Neural crest cell (in vitro differentiated cells): ENCODE data around the gene KRTAP5-3. TPM values are rescaled to one million over a fixed set of nuclear protein-coding genes. Genes with fewer than 3 reads are reported as not detected.
"Not testable (repeated sequence)": the region's sequence is repeated elsewhere in the genome, so short reads cannot be mapped to it uniquely, and the experiment has no call there.

ENCODE experiments used
- DNase-seq: peaks from one replicate; pipeline ENCODE4 v3.0.0; 2021; ENCODE audit warnings: low read depth, mixed read lengths, low spot score
- H3K27ac Mint-ChIP-seq: one replicate; pipeline ENCODE4 v1.8.0; 2021; ENCODE audit warnings: mild to moderate bottlenecking, mixed read lengths; ENCODE audit not compliant: unreplicated experiment
- H3K27me3 Mint-ChIP-seq: 2 replicates; pipeline ENCODE4 v1.8.0; 2021; ENCODE audit warnings: low read depth, mild to moderate bottlenecking, mixed read lengths
- H3K36me3 Mint-ChIP-seq: 2 replicates; pipeline ENCODE4 v1.8.0; 2021; ENCODE audit warnings: low read depth, mild to moderate bottlenecking, mixed read lengths
- H3K4me1 Mint-ChIP-seq: 2 replicates; pipeline ENCODE4 v1.8.0; 2021; ENCODE audit warnings: mixed read lengths
- H3K4me3 Mint-ChIP-seq: one replicate; pipeline ENCODE4 v1.8.0; 2021; ENCODE audit warnings: mild to moderate bottlenecking, mixed read lengths
- H3K9me3 Mint-ChIP-seq: 2 replicates; pipeline ENCODE4 v1.8.0; 2021; ENCODE audit warnings: mixed read lengths
- total RNA-seq: library from RNA; stranded (reverse); gene quantifications from 2 replicates; pipeline ENCODE4 v1.2.1, GENCODE V29; 2021
- TF ChIP-seq, protein P1 (sequence below): fragments of 200-600 bp; sonication (generic); conservative IDR thresholded peaks from 2 replicates; pipeline ENCODE4 v1.5.0; 2021; ENCODE audit warnings: antibody characterized with exemption, mild to moderate bottlenecking

The KRTAP5-3 gene
- total RNA-seq, 1 donor from 2014 or later: not detected

DNA sequence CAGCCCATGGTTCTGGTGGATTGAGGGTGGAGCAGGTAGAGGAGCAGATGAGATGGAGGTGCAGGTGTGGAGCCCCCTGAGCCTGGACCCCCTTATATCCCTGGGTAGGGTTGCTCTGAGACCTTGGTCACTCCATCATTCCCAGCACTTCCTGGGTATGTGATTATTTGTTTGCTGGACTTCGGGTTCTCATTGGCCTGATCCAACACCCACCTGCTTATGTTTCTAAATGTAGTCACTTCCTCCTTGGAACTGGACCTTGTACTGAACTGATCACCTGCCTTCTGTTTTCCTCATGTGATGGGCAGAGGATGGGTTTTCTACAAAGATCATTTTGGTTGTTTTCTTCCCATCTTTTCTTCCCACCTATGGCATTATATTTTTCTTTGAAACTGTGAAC is 13.8 kb upstream of the KRTAP5-3 start, which contains the start of gene KRTAP5-4:
Gene KRTAP5-4, minus strand, starts transcription at position 53 of the 400 bp plus-strand sequence. Its CDS starts 45 bp downstream, at position 8.
- Mint-ChIP-seq H3K4me3 (no peak within 1 kb of the TSS), H3K36me3 (no peaks in the 10 kb centered on the region), H3K9me3 (peaks cover under 1% of the 10 kb centered on the region), H3K27me3 (peaks cover 11% of the 10 kb centered on the region), H3K4me1 (peaks cover 4% of the 10 kb centered on the region), H3K27ac (no peak within 1 kb of the TSS)
- TF ChIP-seq, protein P1, sequence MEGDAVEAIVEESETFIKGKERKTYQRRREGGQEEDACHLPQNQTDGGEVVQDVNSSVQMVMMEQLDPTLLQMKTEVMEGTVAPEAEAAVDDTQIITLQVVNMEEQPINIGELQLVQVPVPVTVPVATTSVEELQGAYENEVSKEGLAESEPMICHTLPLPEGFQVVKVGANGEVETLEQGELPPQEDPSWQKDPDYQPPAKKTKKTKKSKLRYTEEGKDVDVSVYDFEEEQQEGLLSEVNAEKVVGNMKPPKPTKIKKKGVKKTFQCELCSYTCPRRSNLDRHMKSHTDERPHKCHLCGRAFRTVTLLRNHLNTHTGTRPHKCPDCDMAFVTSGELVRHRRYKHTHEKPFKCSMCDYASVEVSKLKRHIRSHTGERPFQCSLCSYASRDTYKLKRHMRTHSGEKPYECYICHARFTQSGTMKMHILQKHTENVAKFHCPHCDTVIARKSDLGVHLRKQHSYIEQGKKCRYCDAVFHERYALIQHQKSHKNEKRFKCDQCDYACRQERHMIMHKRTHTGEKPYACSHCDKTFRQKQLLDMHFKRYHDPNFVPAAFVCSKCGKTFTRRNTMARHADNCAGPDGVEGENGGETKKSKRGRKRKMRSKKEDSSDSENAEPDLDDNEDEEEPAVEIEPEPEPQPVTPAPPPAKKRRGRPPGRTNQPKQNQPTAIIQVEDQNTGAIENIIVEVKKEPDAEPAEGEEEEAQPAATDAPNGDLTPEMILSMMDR: no peak
- DNase-seq: no peak

DNA sequence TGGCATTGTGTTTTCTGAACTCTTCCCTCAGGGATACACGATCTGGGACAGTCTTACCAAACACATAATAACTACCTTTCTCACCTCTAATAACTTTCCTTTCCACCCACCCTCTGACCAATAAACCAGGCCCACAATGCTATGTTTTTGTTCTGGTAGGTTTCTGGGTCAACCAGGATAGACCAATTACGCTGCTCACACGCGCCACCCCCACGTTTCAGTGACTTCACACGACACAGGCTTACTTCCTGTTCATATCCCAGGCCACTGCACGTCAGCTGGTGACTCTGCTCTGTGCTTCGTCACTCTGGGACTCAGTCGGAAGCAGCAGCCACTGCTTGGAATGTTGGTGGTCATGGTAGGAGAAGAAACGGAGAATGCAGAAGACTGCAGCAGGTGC is 11.2 kb upstream of the KRTAP5-3 start:
- DNase-seq: no peak
- no peak overlapping the region for H3K27ac Mint-ChIP-seq
- H3K9me3 Mint-ChIP-seq: peaks cover 8% of the 10 kb centered on the region
- peaks cover 4% of the 10 kb centered on the region for H3K4me1 Mint-ChIP-seq
- TF ChIP-seq, protein P1: no peak
- H3K36me3 Mint-ChIP-seq: no peaks in the 10 kb centered on the region
- peaks cover 31% of the 10 kb centered on the region for H3K27me3 Mint-ChIP-seq
- no peak overlapping the region for H3K4me3 Mint-ChIP-seq

DNA sequence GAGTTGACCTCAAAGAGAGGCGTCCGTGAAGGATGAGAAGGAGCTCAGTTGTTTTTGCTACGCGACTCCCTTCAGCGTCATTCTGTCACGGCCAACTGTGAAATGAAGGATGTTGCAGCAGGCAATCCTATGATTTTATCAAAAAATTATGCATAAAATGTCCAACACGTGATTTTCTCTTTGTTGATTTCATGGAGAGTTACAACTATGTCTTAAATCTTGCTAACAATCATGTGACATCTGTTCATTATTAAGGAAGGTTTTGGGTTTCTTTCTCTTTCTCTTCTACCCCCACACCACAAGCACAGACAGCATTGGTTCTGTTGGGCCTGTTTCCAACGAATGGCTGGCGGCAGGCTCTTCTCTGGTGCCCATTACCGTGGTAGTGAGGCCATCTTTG is 10.0 kb upstream of the KRTAP5-3 start:
- Mint-ChIP-seq H3K9me3 (peaks cover 8% of the 10 kb centered on the region), H3K4me3 (no peak overlapping the region), H3K27ac (no peak overlapping the region), H3K27me3 (peaks cover 31% of the 10 kb centered on the region), H3K4me1 (peaks cover 4% of the 10 kb centered on the region), H3K36me3 (no peaks in the 10 kb centered on the region)
- no peak for DNase-seq
- TF ChIP-seq, protein P1: no peak

DNA sequence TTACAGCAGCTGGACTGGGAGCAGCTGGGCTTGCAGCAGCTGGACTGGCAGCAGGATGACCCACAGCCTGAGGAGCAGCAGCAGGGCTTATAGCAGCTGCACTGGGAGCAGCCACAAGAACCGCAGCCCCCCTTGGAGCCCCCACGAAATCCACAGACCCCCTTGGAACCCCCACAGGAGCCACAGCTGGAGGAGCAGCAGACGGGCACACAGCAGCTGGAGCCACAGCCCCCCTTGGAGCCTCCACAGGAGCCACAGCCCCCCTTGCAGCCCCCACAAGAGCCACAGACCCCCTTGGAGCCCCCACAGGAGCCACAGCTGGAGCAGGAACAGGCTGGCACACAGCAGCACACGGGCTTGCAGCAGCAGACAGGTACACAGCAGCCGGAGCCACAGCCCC is 362 bp downstream of the KRTAP5-3 start:
- DNase-seq, H3K4me3 Mint-ChIP-seq, H3K9me3 Mint-ChIP-seq, H3K4me1 Mint-ChIP-seq, H3K36me3 Mint-ChIP-seq, H3K27ac Mint-ChIP-seq: not testable (repeated sequence)
- peaks cover 25% of the 10 kb centered on the region for H3K27me3 Mint-ChIP-seq

DNA sequence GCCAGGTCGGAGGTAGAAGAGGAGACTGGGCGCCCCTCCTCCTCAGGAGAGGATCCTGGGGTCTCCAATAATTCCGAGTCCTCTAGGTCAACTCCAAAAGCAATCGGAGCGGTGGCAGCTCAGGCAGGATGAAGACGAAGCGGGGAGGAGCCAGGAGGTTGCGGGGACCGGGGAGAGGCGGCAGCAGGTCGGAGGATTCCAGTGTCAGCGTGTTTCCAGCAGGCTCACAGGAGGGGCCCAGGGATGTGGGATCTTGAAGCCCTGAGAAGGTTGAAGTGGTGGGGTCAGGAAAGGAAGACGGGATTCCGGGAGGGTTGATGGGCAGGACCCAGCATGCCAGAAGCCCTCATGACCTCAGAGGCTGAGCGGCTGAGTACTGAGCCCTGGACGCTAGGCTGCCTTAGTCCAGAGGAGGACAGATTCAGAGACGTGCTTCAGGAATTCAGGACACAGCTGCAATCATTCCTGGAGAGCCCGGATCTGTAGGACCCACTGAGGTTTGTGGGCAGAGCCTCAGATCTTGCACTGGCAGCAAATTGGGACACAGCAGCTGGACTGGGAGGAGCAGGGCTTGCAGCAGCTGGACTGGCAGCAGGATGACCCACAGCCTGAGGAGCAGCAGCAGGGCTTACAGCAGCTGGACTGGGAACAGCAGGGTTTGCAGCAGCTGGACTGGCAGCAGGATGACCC is 962 bp downstream of the KRTAP5-3 start:
- not testable (repeated sequence) for H3K4me3 Mint-ChIP-seq, DNase-seq, H3K9me3 Mint-ChIP-seq, H3K36me3 Mint-ChIP-seq, H3K4me1 Mint-ChIP-seq
- Mint-ChIP-seq H3K27me3 (peaks cover 27% of the 10 kb centered on the region), H3K27ac (peak overlapping the region; percentile 83)

DNA sequence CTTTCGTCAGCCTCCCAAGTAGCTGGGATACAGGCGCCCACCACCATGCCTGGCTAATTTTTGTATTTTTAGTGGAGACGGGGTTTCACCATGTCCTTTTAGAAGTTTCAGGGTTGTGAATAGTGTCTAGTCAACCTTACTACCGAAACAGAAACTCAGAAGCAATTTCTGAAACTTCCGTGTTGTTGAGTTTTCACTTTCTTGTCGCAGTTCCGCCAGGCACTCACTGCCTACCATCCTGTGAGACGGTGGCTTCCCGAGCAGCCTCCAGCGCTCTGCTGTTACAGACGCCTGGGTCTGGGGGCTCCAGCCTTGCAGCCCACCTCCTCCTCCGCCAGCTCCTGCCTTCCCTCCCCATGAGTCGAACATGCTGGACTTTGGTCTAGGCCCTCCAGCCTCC is 2.3 kb downstream of the KRTAP5-3 start:
- peaks cover 36% of the 10 kb centered on the region for H3K27me3 Mint-ChIP-seq
- not testable (repeated sequence) for H3K27ac Mint-ChIP-seq, H3K4me1 Mint-ChIP-seq, H3K4me3 Mint-ChIP-seq, H3K36me3 Mint-ChIP-seq, H3K9me3 Mint-ChIP-seq, DNase-seq

DNA sequence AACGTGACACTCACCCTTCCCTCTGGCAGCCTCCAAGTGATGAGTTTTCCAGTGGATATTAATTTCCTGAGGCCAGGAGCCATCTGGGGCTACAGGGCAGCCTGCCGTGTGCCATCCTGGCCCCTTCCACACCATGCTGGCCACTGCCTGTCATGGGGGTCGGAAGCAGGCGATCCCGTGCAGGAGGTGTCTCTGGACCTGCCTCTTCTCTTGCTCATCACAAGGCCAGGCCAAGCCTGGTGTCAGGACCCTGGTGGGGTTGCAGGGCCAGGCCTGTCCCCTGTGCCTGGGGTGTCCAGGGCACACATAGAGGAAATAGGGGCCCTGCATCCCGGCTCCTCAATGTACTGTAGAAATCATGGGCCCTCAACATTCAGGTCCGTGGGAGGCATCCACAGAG is 3.6 kb downstream of the KRTAP5-3 start:
- DNase-seq: no peak
- Mint-ChIP-seq H3K27ac (no peak overlapping the region), H3K4me3 (no peak overlapping the region), H3K27me3 (peaks cover 45% of the 10 kb centered on the region), H3K36me3 (no peaks in the 10 kb centered on the region), H3K4me1 (peaks cover 9% of the 10 kb centered on the region), H3K9me3 (peaks cover 5% of the 10 kb centered on the region)
- TF ChIP-seq, protein P1: no peak
